Nephron progenitor cell (in vitro differentiated cells): ENCODE results near the gene NXT1.

ENCODE experiments used
- DNase-seq: peaks from one replicate; pipeline ENCODE4 v3.0.0; 2021
- H3K27ac Mint-ChIP-seq: 2 replicates; pipeline ENCODE4 v1.8.0; 2021; ENCODE audit warnings: mild to moderate bottlenecking, moderate library complexity, mixed read lengths
- H3K27me3 Mint-ChIP-seq: 2 replicates; pipeline ENCODE4 v1.8.0; 2021; ENCODE audit warnings: mild to moderate bottlenecking, low read depth, mixed read lengths; ENCODE audit not compliant: poor library complexity
- H3K36me3 Mint-ChIP-seq: 2 replicates; pipeline ENCODE4 v1.8.0; 2021; ENCODE audit warnings: low read depth, mixed read lengths
- H3K4me1 Mint-ChIP-seq: 2 replicates; pipeline ENCODE4 v1.8.0; 2021; ENCODE audit warnings: mixed read lengths
- H3K4me3 Mint-ChIP-seq: 2 replicates; pipeline ENCODE4 v1.8.0; 2021; ENCODE audit warnings: mild to moderate bottlenecking, moderate library complexity, mixed read lengths
- H3K9me3 Mint-ChIP-seq: 2 replicates; pipeline ENCODE4 v1.8.0; 2021; ENCODE audit warnings: mild to moderate bottlenecking, moderate library complexity, mixed read lengths
- CTCF ChIP-seq: fragments of 200-600 bp; sonication (generic); IDR thresholded peaks from 2 replicates; pipeline ENCODE4 v1.5.0; 2021; ENCODE audit warnings: antibody characterized with exemption

The NXT1 gene

DNA sequence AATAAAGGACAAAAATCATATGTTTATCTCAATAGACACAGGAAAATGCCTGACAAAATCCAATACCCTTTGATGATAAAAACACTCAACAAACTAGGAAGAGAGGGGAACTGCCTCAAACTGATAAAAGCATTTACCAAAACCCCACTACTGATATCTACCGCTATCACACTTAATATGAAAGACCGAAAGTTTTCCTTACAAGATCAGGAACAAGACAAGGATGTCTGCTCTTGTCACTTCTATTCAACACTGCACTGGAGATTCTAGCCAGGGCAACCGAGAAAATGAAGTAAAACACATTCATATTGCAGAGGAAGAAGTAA lies 36.5 kb downstream of the NXT1 start:
- no peaks in the 10 kb centered on the region for H3K4me1 Mint-ChIP-seq
- TF ChIP-seq CTCF: no peak
- no peak overlapping the region for H3K4me3 Mint-ChIP-seq
- H3K27me3 Mint-ChIP-seq: no peaks in the 10 kb centered on the region
- DNase-seq: no peak
- H3K9me3 Mint-ChIP-seq: peaks cover 15% of the 10 kb centered on the region
- peaks cover 93% of the 10 kb centered on the region for H3K36me3 Mint-ChIP-seq
- no peak overlapping the region for H3K27ac Mint-ChIP-seq

- DNase-seq: no peak
- Mint-ChIP-seq H3K27me3 (peaks cover 4% of the 10 kb centered on the region), H3K4me1 (no peaks in the 10 kb centered on the region), H3K27ac (no peak overlapping the region), H3K36me3 (peaks cover 87% of the 10 kb centered on the region), H3K4me3 (no peak overlapping the region), H3K9me3 (no peaks in the 10 kb centered on the region)
- no peak for TF ChIP-seq CTCF
These were observed 39.6 kb downstream of the NXT1 start for GRCh38 chr20:23390091-23390774.

- Mint-ChIP-seq H3K9me3 (no peaks in the 10 kb centered on the region), H3K36me3 (peaks cover 73% of the 10 kb centered on the region), H3K27ac (no peak overlapping the region), H3K4me1 (no peaks in the 10 kb centered on the region), H3K27me3 (peaks cover 4% of the 10 kb centered on the region), H3K4me3 (no peak overlapping the region)
- TF ChIP-seq CTCF: no peak
- DNase-seq: no peak
These were observed 41.2 kb downstream of the NXT1 start for GRCh38 chr20:23391707-23392310.

- no peaks in the 10 kb centered on the region for H3K9me3 Mint-ChIP-seq
- no peak for DNase-seq
- H3K36me3 Mint-ChIP-seq: peaks cover 52% of the 10 kb centered on the region
- H3K27ac Mint-ChIP-seq: no peak overlapping the region
- peaks cover 4% of the 10 kb centered on the region for H3K27me3 Mint-ChIP-seq
- TF ChIP-seq CTCF: no peak
- peaks cover 6% of the 10 kb centered on the region for H3K4me1 Mint-ChIP-seq
- H3K4me3 Mint-ChIP-seq: no peak overlapping the region
These were observed 43.6 kb downstream of the NXT1 start for GRCh38 chr20:23393996-23394775.

DNA sequence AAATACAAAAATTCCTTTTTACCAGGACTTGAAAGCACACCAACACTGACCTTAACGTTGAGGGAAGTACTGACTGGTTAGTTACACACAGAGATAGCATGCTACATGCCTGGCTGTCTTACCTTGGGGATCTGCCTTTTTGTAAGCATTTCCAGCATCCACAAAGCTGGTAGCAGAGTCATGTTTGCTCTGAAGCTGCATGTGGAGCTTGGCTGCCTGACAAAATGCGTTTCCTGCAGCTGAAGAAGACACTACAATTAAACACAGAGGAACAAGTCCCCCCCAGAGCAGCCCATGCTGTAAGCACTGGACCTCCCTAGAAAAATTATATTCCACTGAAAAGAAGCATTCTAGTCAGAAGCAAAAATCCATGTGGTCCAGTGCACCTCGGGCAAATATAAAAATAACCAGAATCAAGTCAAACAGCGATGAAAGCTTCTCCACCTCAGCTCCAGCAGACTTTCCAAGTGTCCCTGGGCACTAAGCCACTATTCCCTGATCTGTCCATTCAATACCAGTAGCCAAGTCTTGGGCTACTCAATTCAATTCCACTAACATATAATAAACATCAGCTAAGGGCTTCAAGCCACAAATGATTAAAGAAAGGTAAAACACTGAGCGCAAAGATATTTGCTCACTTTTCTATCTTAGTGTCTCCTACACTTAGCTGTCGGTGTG lies 46.5 kb downstream of the NXT1 start:
- no peak for TF ChIP-seq CTCF
- H3K27ac Mint-ChIP-seq: no peak overlapping the region
- no peaks in the 10 kb centered on the region for H3K9me3 Mint-ChIP-seq
- peaks cover 4% of the 10 kb centered on the region for H3K27me3 Mint-ChIP-seq
- no peak for DNase-seq
- H3K36me3 Mint-ChIP-seq: peaks cover 40% of the 10 kb centered on the region
- H3K4me3 Mint-ChIP-seq: no peak overlapping the region
- H3K4me1 Mint-ChIP-seq: peaks cover 6% of the 10 kb centered on the region
